A673 (cell line): ENCODE measurements around the gene CTAGE9. TPM values are rescaled to one million over a fixed set of nuclear protein-coding genes. Genes with fewer than 3 reads are reported as not detected.
A peak's percentile ranks its signal among the peaks of the same experiment; 100 is the strongest.
"Not testable (repeated sequence)": the region's sequence is repeated elsewhere in the genome, so short reads cannot be mapped to it uniquely, and the experiment has no call there.

Source experiments
- Bru-seq: library from RNA; stranded (reverse); fragments of 400-500 nt; gene quantifications from one replicate; lab custom pipeline; 2021; lab: Mats Ljungman, UMichigan
- BruChase-seq, 2 experiments: library from RNA; stranded (reverse); fragments of 400-500 nt; gene quantifications; one replicate each; lab custom pipeline; 2021; lab: Mats Ljungman, UMichigan
- BruUV-seq: library from RNA; stranded (reverse); fragments of 400-500 nt; replicated peaks from 2 replicates; lab custom pipeline; 2021; lab: Mats Ljungman, UMichigan
- CTCF ChIA-PET: fragments of 300-600 bp; sonication (Branson Sonifier 250); formaldehyde crosslinking; loops from one replicate; lab custom pipeline; 2022; ENCODE audit warnings: antibody characterized with exemption; lab: Charles Lee
- POLR2A ChIA-PET: fragments of 300-600 bp; sonication (Branson Sonifier 250); formaldehyde crosslinking; loops from one replicate; lab custom pipeline; 2022; ENCODE audit warnings: antibody characterized with exemption; ENCODE audit not compliant: low non-redundant PET; lab: Charles Lee
- DNase-seq: peaks from one replicate; pipeline ENCODE4 v3.0.0-alpha.2; 2015; ENCODE audit warnings: low spot score
- H3K27ac ChIP-seq: fragments of 200-600 bp; sonication (generic); 2 replicates; pipeline ENCODE4 v1.5.1; 2016; ENCODE audit warnings: mixed run types, low read depth, mild to moderate bottlenecking, mixed read lengths, antibody characterized with exemption, low read length; ENCODE audit not compliant: poor library complexity, severe bottlenecking
- H3K27me3 ChIP-seq: fragments of 200-600 bp; sonication (generic); replicated peaks from 2 replicates; pipeline ENCODE4 v1.6.1; 2017; ENCODE audit warnings: mixed run types, low read depth, mild to moderate bottlenecking, mixed read lengths, antibody characterized with exemption, low read length; ENCODE audit not compliant: insufficient read depth, poor library complexity
- H3K36me3 ChIP-seq: fragments of 200-600 bp; sonication (generic); 2 replicates; pipeline ENCODE4 v1.6.1; 2016; ENCODE audit warnings: mixed run types, mild to moderate bottlenecking, mixed read lengths, antibody characterized with exemption, low read length; ENCODE audit not compliant: insufficient read depth, poor library complexity, severe bottlenecking
- H3K4me1 ChIP-seq: fragments of 200-600 bp; sonication (generic); 2 replicates; pipeline ENCODE4 v1.6.1; 2017; ENCODE audit warnings: mixed run types, mild to moderate bottlenecking, mixed read lengths, antibody characterized with exemption, low read length; ENCODE audit not compliant: insufficient read depth, poor library complexity, severe bottlenecking
- H3K4me3 ChIP-seq: fragments of 200-600 bp; sonication (generic); 2 replicates; pipeline ENCODE4 v1.5.1; 2016; ENCODE audit warnings: low read depth, mixed run types, mild to moderate bottlenecking, mixed read lengths, low read length; ENCODE audit not compliant: poor library complexity, severe bottlenecking
- H3K9me3 ChIP-seq: fragments of 200-600 bp; sonication (generic); 2 replicates; pipeline ENCODE4 v1.6.1; 2016; ENCODE audit warnings: mixed run types, low read depth, mild to moderate bottlenecking, mixed read lengths, antibody characterized with exemption, low read length; ENCODE audit not compliant: poor library complexity, severe bottlenecking
- EZH2 ChIP-seq: fragments of 200-600 bp; sonication (generic); IDR thresholded peaks from 2 replicates; pipeline ENCODE4 v1.6.1; 2017; ENCODE audit warnings: borderline replicate concordance, low read depth, mild to moderate bottlenecking, mixed read lengths, antibody characterized with exemption, low read length; ENCODE audit not compliant: poor library complexity, severe bottlenecking
- intact Hi-C: fragments of 100-400 bp; cut with micrococcal nuclease; formaldehyde crosslinking; loops from one replicate; pipeline ENCODE4 v1.10.0; 2022; ENCODE audit not compliant: unreplicated experiment
- long read RNA-seq: library from polyadenylated mRNA; stranded (forward); transcript quantifications from one replicate; pipeline ENCODE4 v2.0.0, GENCODE V29; 2022
- total RNA-seq: library from RNA; stranded (reverse); gene quantifications from 2 replicates; pipeline ENCODE4 v1.2.3, GENCODE V29; 2021
- TF ChIP-seq, protein P1 (sequence below): fragments of 300-800, 200-600 bp; sonication (generic); conservative IDR thresholded peaks from 2 replicates; pipeline ENCODE4 v1.5.1; 2017; ENCODE audit warnings: low read depth, mild to moderate bottlenecking, antibody characterized with exemption, low read length, moderate library complexity, mixed read lengths

The CTAGE9 gene, protein sequence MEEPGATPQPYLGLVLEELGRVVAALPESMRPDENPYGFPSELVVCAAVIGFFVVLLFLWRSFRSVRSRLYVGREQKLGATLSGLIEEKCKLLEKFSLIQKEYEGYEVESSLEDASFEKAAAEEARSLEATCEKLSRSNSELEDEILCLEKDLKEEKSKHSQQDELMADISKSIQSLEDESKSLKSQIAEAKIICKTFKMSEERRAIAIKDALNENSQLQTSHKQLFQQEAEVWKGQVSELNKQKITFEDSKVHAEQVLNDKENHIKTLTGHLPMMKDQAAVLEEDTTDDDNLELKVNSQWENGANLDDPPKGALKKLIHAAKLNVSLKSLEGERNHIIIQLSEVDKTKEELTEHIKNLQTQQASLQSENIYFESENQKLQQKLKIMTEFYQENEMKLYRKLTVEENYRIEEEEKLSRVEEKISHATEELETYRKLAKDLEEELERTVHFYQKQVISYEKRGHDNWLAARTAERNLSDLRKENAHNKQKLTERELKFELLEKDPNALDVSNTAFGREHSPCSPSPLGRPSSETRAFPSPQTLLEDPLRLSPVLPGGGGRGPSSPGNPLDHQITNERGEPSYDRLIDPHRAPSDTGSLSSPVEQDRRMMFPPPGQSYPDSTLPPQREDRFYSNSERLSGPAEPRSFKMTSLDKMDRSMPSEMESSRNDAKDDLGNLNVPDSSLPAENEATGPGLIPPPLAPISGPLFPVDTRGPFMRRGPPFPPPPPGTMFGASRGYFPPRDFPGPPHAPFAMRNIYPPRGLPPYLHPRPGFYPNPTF
- not detected in 2 replicates for total RNA-seq
- Bru-seq, nascent RNA = not detected
- BruChase-seq, experiment 1, labeled RNA remaining after a 2-hour chase = percentile 12 among the genes with signal in this experiment
- BruChase-seq, experiment 2, labeled RNA remaining after a 6-hour chase = percentile 20 among the genes with signal in this experiment
- long read RNA-seq = 0 reads

DNA sequence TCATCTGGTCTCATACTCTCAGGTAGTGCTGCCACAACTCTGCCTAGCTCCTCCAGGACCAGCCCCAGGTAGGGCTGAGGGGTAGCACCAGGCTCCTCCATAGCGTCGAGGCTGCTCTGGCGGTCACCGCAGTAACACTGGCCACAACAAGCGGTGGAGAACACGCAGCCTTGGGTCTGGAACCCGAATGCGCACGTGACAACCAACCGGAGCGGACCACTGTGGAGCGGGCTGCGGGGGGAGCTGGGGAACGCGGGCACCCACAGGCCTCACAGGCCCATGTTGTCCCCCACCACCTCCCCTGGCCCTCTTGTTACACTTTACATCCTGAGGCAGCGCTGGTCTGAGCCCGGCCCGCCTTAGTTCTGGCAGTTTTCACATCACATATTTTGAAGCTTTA is at the start of gene CTAGE9:
Gene CTAGE9 (minus strand): TSS at position 101 of the 400 bp plus-strand sequence. CDS start 0 bp downstream, at position 101.
- POLR2A ChIA-PET, H3K4me3 ChIP-seq, H3K27me3 ChIP-seq, H3K36me3 ChIP-seq, intact Hi-C loops, DNase-seq, CTCF ChIA-PET, BruUV-seq, H3K27ac ChIP-seq, H3K4me1 ChIP-seq, H3K9me3 ChIP-seq: not testable (repeated sequence)

DNA sequence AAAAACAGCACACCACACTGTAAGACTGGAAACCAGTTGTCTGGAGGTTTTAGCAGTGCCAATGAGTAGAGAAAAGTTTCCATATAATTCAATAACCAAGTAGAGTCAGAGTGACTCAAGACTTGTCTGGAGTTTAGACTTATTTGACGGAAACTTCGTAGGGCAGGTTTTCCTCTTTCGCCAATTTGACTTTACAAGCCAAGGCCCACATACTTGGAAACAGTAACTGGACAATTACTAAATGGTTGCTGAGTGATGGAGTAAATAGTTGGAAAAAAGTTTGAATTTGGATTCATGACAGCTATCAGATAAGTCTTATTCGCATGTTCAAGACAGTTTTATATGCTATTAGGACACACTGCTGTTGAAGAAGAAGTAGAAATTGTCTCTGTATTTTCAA is 48.1 kb upstream of the CTAGE9 start:
- no peak overlapping the region for H3K4me3 ChIP-seq
- TF ChIP-seq EZH2 = no peak
- TF ChIP-seq, protein P1, sequence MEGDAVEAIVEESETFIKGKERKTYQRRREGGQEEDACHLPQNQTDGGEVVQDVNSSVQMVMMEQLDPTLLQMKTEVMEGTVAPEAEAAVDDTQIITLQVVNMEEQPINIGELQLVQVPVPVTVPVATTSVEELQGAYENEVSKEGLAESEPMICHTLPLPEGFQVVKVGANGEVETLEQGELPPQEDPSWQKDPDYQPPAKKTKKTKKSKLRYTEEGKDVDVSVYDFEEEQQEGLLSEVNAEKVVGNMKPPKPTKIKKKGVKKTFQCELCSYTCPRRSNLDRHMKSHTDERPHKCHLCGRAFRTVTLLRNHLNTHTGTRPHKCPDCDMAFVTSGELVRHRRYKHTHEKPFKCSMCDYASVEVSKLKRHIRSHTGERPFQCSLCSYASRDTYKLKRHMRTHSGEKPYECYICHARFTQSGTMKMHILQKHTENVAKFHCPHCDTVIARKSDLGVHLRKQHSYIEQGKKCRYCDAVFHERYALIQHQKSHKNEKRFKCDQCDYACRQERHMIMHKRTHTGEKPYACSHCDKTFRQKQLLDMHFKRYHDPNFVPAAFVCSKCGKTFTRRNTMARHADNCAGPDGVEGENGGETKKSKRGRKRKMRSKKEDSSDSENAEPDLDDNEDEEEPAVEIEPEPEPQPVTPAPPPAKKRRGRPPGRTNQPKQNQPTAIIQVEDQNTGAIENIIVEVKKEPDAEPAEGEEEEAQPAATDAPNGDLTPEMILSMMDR = no peak
- POLR2A ChIA-PET = no interaction called here

DNA sequence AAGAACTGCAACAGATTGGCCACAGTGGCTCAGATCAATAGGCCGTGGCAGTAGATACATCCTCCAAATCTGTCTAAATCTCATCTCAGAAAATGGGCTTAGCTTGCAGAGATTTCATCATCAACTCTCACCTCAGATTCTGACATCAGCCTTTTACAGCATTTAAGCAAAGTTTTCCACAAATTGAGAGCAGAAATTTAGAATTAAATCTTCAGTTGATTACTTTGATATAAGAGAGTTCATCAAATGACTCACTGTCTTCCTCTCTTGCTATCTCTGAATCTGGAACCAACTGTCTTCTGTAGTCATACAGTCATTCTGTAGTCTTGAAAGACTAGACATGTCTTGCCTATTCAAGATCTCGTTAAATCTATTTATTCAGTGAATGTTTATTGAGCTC is 45.2 kb upstream of the CTAGE9 start:
- intact Hi-C loops = no loop called here

More for the DNA sequence above, 48.1 kb upstream of the CTAGE9 start:
- intact Hi-C loops = no loop called here
- Histone ChIP-seq H3K27ac (no peak overlapping the region), H3K4me1 (peaks cover 44% of the 10 kb centered on the region), H3K9me3 (no peaks in the 10 kb centered on the region), H3K36me3 (no peaks in the 10 kb centered on the region), H3K27me3 (no peaks in the 10 kb centered on the region)
- no TSS peak for BruUV-seq
- no peak for DNase-seq
- CTCF ChIA-PET = no interaction called here

More for the DNA sequence above, 45.2 kb upstream of the CTAGE9 start:
- CTCF ChIA-PET = no interaction called here
- BruUV-seq = no TSS peak
- TF ChIP-seq EZH2 = no peak
- TF ChIP-seq, protein P1 = no peak
- Histone ChIP-seq H3K4me1 (peaks cover 17% of the 10 kb centered on the region), H3K27ac (no peak overlapping the region), H3K27me3 (no peaks in the 10 kb centered on the region), H3K36me3 (no peaks in the 10 kb centered on the region), H3K4me3 (no peak overlapping the region), H3K9me3 (no peaks in the 10 kb centered on the region)
- POLR2A ChIA-PET = interaction anchor here (0.6 kb wide), 1 partner anchor 129 kb away, joined by 3 read pairs; no protein-coding TSS in a partner anchor
- DNase-seq = no peak
